Umbilical cord (tissue), 2 donors: ENCODE results near the gene CD300LG. TPM values are rescaled to one million over a fixed set of nuclear protein-coding genes. Genes with fewer than 3 reads are reported as not detected.
A peak's percentile ranks its signal among the peaks of the same experiment; 100 is the strongest.
"Not testable (repeated sequence)": the region's sequence is repeated elsewhere in the genome, so short reads cannot be mapped to it uniquely, and the experiment has no call there.

ENCODE experiments used
- DNase-seq: peaks from one replicate; pipeline ENCODE4 v3.0.0-alpha.2; 2015; ENCODE audit warnings: low spot score
- total RNA-seq: library from RNA; depleted of rRNA; stranded (reverse); fragments of >200 nt; gene quantifications from one replicate; pipeline ENCODE4 v1.2.3, GENCODE V29; 2014; ENCODE audit warnings: low replicate concordance; ENCODE audit not compliant: insufficient read depth

The CD300LG gene
- total RNA-seq, 1 donor from 2014 or later: not detected

DNA sequence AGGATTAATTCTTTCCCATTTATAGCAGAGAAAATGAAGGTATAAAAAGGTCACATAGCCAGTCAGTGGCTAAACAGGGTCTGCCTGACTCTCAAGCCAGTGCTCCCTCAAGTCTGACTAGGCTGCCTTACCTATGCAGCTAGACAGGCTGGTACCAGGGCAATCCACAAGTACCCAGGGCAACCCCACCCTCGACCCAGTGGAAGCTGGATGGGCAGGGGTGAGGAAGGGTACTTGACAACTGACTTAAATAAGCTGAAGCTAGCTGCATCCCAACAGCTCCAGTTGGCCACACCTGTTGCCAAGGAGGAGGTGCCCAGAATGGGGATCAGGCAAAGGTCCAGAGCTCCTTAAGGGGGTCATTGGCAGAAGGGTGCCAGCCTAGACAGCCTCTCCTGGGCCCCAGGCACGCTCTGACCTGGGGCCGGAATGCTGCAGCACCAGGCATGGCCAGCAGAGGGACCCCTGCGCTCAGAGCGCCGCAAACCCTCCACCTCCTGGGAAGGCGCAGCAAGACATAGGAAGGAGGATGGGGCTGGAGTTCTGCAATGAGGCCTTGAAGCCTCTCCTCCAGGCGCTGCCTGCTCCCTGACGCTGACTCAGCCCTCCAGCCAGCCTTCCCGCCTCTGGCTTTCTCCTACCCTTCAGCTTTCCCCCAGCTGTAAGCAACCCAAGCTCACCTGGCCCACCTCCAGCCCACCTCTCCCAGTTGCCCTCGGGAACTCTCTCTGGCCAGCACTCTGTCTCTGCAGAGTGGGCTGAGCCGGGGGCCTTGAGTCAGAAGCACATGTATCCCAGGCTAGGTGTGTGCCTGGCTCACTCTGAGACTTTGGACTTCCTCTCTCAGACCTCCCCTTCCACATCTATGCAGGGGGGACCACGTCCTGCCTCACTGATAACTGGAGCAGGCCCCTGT is 31.5 kb downstream of the CD300LG start:
- peak; percentile 90 for DNase-seq

DNA sequence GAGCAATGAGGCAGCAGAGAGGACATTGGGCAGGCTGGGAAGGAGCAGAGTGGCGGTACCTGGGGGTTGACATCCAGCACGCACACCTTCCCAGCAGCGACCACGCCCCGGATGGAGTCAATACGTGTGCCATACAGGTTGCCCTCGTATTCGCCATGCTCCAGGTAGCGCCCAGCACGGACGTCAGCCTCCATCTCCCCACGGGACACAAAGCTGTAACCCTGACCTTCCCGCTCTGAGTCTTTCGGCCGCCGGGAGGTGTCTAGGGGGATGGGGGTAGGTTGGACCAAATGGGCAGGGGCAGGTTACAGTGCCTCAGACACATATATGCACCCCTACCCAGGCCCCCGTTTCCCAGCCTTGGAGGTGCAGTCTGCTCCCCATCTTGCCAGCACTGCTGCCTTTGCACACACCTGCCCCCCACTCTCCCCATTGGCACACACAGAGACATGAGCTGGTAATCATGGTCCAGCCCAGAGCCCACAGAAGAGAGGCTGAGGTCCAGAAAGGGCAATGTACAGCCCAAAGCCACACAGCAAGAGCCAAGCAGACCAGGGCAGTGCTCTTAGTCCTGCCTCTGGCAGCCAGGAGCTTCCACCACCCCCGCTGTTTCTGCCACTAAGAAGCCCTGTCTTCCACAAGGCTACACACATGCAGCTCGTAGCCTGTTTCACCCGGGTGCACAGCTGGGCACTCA is 32.9 kb downstream of the CD300LG start:
- DNase-seq: no peak

DNA sequence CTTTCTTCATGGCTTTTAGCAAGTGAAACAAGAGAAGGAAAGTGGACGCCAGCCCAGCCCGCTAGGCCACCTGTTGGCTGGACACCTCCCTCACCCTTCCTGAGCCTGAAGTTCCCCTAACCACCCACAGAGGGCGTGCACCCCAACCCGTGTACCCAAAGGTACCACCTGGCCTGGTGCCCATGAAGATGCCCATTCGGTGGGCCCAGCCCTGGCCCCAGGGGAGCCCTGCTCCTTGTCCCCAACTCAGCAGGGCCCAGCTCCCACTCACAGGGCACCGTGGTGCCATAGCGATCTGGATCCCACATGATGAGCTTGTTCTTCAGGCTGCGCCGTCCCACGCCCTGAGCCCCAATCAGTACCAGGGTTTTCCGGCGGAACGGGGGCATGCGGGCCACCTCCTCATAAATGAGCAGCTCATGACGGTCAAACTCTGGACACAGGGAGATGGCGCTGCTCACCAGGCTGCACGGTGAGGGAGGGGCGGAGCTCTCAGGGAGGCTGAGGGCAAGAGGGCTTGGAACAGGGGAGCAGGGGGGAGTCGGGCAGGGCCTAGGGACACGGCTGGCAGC is 33.5 kb downstream of the CD300LG start:
- no peak for DNase-seq

DNA sequence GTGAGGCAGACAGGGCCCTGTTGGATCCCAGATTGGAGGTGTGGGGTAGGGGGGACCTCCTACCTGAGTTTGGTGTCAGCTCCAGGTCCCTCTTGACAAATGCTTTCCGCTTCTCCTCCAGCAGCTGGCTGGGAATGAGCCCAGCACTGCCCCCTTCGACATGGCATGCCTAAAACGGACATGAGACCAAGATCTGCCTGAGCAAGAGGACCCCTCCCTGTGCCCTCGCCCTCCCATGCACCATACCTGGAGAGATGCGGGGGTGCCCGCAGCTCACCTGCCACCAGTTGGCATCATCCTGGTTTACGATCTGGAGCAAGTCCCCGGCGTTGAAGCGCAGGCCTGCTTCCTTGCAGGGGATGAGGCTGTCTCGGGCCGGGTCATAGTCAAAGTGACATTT is 34.2 kb downstream of the CD300LG start:
- no peak for DNase-seq

DNA sequence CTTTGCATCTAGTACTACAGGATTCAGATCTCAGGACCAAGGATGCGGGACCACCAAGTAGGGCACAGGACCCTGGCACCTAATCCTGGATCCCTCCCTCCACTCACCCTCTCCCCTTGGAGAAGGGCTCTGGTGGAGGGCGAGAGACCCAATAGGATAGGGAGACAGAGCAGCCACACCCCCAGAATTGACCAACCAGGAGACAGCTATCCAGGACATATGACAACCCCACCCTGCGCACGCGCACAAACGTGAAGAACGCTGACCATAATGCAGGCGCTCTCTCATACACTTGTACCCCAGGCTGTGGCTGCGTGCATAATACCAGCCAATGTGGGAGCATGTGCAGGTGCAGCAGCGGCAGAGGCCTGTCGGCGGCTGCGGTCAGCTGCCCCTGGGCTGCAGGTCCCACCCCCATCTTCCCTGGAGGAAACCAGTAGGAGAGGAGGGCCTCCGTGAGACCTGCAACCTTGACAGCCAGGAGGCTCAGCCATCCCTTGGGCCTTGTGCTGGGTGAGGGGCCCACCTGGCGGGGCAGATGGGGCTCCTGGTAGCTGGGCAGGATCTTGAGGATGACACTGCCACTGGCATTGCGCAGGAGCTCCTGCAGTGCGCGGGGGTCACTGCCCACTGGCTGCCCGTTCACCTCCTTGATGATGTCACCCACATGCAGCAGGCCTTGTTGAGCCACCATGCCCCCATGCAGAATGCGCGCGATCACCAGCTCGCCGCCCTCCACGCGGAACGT is 35.0 kb downstream of the CD300LG start:
- DNase-seq: no peak

DNA sequence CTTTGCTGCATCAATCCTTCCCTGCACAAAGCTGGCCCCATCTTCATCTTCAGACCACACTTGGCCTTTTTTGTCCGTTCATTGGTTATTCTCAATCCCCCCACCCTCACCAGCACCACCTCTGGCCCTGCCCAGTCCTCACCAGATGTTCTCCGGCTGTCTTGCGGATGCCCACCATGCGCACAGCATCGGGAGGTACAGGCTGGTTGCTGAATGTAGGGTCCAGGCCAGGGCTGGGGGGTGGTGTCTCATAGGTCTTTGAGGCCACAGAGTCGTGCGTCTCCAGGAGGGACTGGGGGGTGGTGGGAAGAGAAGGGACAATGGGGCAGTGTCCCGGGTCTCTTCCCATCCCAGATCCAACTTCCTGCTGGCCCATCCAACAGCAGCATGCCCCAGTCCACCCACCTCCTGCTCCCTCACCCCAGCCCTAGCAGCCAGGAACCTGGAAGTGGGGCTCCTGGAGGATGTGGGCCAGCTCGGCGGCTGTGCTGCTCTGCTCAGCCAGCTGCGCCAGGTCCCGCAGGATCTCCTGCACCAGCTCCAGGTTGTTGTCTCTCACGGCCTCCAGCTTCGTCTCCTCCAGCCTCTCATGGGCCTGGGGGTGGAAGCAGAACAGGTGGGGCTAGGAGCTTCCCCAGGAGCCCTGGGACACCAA is 35.9 kb downstream of the CD300LG start:
- DNase-seq: no peak

DNA sequence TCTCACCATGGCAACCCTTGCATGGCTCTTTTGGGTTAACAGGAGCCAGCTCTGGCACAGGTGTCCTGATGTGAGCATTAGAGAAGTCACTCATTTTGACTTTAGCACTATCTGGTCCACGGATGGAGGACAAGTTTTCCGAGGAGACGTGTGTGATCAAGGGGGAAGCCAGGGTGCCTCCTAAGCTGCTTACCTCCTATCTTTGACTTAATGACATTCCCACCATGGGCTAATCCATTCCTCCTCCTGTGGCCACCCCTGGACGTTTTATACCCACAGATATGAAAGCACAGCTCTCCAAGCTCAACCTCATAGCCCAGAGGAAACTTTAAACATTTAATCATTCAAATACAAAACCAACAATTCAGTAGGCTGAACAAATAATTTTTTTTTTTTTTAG is 41.6 kb downstream of the CD300LG start:
- no peak for DNase-seq

DNA sequence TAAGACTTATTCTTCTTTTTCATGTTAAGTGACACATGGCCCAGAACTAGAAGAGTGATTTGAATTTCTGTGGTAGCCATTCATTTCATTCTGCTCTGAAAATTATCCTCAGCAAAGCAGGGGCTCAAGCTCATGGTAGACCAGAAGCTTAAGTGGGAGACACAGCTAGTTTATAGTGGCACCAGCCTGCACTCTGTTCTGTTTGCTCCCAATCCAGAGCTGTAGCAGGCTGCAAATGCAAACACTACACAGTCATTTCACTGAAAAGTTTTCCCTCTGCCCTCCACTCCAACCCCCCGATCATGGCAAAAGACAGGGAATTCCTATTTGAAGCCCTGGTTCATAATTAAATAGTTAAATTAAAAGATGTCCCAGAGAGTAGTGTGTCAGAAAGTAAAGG is 43.3 kb downstream of the CD300LG start:
- no peak for DNase-seq

DNA sequence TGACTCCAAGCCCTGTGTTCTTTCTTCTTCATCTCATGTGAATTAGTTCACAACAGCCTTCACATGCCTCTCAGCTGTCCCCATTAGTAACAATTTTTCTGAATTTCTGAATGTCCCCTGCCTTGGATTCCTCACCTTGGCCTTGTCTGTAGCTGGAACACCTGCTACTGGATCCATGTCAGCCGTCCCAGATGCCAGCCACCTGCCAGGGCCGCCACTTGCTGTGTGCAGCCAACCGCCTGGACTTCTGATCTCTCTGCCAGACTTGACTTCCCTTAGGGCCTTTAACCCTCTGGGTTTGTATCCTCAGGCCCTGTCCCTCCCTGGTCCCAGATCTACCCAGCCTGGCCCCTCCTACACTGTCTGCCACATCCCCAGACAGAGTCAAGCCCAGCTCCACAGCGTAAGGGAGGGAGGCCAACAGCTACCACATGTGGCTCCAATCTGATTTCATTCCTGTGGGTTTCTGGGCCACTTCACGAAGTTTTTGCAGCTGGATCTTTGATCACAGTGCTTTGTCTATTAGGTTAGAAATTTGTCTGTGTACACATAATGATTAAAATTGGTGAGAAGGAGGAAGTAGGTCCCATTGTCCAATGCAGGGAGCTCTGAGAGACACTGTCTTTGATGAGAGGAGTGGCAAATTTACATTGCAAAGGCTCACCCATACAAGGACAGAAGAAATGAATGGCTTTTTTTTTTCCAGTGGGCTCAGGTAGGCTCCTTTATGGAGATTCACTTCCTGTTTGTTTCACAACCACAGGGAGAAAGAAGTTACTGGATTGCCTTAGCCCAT is 45.1 kb downstream of the CD300LG start:
- no peak for DNase-seq

DNA sequence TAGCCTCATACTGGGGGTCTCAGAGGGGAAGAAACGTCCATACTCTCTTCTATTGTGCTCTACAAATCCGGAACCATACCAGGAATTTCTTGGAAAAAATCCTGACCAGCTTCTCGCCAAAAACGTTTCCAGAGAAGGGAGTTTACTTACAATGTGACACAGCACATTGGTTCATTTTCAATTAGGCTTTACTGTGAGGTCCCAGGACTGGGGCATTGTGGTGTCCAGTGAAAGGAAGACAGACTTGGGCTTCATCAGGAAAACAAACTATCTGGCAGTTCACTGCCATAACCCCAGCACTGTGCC is 45.6 kb downstream of the CD300LG start:
- no peak for DNase-seq

DNA sequence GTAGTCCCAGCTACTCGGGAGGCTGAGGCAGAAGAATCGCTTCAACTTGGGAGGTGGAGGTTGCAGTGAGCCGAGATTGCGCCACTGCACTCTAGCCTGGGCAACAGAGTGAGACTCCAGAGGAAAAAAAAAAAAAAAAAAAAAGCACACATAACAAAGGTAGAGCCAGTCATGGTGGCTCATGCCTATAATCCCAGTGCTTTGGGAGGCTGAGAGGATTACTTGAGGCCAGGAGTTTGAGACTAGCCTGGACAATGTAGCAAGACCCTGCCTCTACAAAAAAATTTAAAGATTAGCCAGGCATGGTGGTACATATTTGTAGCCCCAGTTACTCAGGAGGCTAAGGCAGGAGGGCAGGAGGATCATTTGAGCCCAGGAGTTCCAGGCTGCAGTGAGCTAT is 47.5 kb downstream of the CD300LG start:
- DNase-seq: not testable (repeated sequence)

DNA sequence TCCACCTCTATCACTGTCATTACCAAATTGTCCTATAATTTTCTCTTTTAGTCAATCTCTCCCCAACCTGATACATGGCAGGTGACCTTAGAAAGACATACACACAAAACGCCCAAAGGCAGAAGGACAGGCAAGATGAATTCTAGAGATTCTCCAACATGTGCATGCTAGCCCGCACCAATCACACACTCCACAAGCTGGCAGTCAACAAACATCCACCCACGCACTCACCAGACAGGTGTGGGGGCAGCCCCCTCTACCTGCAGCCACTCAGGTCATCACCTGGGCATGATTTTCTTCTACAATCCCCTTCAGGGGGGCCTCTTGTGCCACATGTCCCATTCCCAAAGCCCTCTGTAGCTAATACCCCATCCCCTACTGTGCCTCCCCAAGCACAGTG is 50.9 kb downstream of the CD300LG start:
- peak; percentile 57 for DNase-seq

DNA sequence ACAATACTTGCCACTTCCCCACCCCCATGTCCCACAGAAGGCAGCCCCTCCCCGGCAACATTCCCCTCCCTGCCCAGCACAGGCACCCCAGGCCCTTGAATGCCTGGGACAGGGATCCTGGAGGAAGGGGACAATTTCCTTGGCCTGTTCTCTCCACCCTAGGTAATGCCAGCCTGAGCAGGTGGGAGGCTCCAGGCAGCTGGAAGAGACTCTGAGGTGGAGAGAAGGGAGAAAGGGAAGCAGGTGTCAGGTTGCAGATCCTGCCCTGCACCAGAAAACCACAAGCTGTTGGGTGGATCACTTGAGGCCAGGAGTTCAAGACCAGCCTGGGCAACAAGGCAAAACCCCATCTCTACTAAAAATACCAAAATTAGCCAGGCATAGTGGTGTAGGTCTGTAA is 51.5 kb downstream of the CD300LG start:
- DNase-seq: no peak

DNA sequence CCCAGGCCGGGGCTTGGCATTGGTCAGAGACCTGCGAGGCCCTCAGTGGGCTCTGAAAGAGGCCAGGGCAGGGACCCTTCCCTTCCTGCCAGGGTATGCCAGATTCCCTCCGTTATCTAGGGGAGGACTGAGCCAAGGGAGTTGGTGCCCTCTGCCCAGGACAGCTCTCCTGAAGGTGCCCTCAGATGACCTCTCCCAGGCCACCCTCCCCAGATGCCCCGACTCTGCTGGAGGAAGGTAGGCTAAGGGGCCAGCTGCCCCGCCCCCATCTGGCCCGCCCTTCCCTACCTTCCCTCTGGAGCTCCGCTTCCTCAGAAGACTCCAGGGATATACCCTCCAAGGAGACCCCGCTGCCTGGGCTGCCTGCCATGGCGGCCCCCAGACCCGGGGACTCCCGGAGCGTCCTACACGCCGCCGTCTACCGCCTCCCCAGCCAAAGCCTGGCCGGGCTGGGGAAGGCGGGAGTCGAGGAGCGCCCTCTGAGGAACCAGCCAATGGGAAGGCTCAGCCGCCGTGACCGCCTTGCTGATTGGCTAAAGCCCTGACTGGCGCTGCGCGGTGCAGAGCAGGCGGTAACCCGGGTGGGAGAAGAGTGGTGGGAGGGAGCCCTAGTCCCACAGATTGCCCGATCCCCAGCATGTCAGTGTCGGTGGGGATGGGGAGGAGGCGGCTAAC is 53.3 kb downstream of the CD300LG start:
- DNase-seq: peak; percentile 89

DNA sequence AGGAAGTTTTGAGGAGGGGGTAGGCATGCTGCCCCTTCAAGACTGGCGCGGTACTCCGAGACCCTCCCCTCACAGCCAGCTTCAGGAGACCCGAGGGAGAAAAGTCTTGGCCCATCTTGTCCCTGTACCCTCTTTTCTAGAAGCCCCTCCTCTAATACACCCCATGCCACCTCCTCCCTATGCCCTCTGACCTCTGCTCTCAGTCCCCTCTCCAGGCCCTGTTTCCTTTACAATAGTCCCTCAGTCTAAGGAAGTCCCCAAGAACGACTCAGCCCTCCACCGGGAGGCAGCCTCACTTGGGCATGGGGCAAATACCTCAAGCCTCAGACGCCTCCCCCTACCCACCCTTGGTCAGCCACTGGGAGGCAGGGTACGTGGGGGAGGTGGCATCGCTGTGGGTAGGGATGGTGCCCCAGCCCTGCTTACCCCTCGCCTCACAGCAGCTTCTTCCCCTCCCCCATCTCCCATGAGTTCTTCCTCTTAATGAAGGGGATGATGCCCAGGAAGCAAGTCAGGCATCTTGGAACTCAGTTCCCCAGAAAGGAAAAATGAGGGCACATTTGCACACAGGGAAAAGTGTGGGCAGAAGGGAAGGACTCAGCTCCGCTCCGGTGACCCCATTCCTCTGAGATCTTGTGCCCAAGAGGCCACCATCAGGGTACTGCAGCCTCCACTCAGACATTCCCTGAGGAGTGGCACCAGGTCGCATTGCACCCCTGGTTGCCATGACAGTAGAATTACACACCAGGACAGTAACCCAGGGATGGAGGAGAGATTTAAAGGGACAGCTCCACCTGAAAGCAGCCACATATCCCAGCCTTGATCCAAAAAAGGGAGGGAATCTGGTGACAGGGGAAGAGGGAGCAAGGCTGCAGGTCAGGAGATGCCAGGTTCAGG is 54.1 kb downstream of the CD300LG start:
- DNase-seq: no peak

DNA sequence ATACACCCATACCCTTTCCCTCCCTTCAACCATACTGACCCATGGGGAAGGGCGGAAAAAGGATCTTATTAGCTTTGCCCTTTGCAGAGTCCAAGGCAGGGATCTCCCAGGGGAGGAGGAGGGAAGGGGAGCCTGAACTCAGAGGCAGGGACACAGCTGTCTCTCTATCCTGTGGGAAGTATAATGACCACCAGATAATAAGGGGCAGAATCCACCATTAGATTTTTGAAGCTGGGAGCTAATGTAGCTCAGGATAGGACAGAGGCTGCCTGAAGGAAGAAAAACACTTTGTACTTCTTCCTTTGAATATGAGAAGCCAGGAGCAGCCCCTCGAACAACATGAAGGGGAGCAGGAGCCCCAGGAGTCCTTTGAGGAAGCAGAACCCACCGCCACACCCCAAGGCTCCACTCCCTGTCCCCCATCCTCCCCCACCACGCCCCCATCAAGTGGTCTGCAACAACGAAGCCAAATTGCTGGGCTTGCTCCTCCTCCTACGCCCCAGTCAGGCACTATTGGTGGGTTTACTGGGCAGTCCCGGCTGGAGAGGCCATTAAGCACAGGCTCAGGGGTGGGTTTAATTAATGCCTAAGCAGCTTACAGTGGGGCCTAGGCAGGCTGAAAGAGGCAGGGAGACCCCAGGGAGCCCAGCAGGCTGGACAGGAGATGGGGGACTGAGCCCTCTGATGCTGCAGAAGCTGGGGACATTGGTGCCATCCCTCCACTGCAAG is 55.0 kb downstream of the CD300LG start:
- DNase-seq: no peak

DNA sequence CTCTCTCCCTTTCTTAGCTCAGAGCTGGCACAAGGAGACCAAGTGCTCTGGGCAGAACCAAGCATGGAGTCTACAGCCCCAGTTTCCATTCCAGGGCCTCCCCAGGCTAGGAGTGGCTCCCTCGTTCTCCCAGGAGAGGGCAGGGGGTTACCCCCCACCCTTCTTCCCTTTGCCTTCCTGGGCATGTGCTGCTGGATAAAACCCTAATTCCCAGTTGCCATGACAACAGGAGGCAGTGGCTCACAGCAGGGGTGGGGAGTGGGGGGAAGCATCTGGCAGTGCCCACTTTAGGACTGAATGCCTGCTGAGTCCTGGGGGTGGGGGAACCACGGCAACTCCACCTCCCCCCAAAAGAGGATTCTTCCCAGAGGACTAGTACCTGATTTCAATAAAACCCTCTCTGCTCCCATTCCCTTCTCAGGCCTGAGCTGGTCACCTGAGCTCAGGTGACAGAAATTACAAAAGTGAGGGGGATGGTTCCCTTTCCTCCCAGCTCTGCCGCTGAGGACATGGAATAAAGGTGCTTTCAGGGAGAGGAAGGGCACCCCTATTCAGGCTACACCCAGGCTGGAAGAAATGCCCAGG is 58.5 kb downstream of the CD300LG start:
- DNase-seq: no peak
